ENCODE results near the gene ZBTB44.
"Not testable (repeated sequence)": the region's sequence is repeated elsewhere in the genome, so short reads cannot be mapped to it uniquely, and the experiment has no call there.

ZBTB44 gene

GRCh38 chr11:130204703-130205095, 110.0 kb downstream of the ZBTB44 start:
- Mint-ChIP-seq H3K27me3 (no peaks in the 10 kb centered on the region), H3K27ac (no peak overlapping the region), H3K4me3 (no peak overlapping the region), H3K9me3 (no peaks in the 10 kb centered on the region), H3K4me1 (peaks cover 32% of the 10 kb centered on the region), H3K36me3 (peaks cover 58% of the 10 kb centered on the region)
- ATAC-seq = no peak

DNA sequence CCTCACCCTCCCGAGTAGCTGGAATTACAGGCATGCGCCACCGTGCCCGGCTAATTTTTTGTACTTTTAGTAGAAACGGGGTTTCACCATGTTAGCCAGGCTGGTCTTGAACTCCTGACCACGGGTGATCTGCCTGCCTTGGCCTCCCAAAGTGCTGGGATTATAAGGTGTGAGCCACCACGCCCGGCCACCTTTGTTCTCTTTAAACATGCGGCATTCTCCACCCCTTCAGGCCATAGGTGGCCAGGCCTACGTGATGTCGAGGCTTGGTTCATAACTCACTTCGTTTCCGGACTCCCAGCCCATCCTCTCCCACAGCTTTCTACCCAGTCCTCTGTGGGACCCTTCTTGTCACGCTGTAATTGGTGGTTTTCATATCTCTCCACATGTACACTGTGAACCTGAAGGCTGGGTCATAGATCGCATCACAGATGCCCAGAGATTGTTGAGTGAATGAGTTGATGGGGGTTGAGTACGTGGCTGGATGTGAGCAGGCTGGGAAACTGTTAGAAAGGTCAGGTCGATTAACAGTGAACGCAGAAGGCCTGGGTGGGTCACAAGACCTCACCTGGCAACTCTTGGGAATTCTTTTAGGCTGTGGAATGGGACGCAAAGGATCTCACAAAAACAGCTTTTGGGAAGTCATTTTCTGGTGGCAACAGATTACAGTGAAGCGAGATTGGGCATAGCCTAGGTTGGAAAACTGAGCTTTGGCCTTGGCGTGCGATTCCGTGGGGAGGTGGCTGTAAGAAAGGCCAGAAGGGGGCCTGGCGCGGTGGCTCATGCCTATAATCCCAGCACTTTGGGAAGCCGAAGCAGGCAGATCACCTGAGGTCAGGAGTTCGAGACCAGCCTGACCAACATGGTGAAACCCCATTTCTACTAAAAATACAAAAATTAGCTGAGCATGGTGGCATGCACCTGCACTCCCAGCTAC, 110.7 kb downstream of the ZBTB44 start:
- Mint-ChIP-seq H3K27me3 (no peaks in the 10 kb centered on the region), H3K9me3 (no peaks in the 10 kb centered on the region), H3K27ac (peak overlapping the region; percentile 38), H3K4me3 (no peak overlapping the region), H3K36me3 (peaks cover 55% of the 10 kb centered on the region), H3K4me1 (peaks cover 32% of the 10 kb centered on the region)
- ATAC-seq = no peak

- ATAC-seq = peak; percentile 65
- H3K4me3 Mint-ChIP-seq = no peak overlapping the region
Observed at GRCh38 chr11:130202818-130203689, 111.7 kb downstream of the ZBTB44 start.

GRCh38 chr11:130202009-130202817, 112.5 kb downstream of the ZBTB44 start:
- H3K4me3 Mint-ChIP-seq = no peak overlapping the region
- H3K9me3 Mint-ChIP-seq = no peaks in the 10 kb centered on the region
- ATAC-seq = peak; percentile 82
- peak overlapping the region; percentile 38 for H3K27ac Mint-ChIP-seq
- peaks cover 53% of the 10 kb centered on the region for H3K36me3 Mint-ChIP-seq
- no peaks in the 10 kb centered on the region for H3K27me3 Mint-ChIP-seq
- peaks cover 32% of the 10 kb centered on the region for H3K4me1 Mint-ChIP-seq

More at GRCh38 chr11:130202818-130203689, 111.7 kb downstream of the ZBTB44 start:
- Mint-ChIP-seq H3K4me1 (peaks cover 32% of the 10 kb centered on the region), H3K27me3 (no peaks in the 10 kb centered on the region), H3K36me3 (peaks cover 53% of the 10 kb centered on the region), H3K9me3 (no peaks in the 10 kb centered on the region), H3K27ac (peak overlapping the region; percentile 38)

DNA sequence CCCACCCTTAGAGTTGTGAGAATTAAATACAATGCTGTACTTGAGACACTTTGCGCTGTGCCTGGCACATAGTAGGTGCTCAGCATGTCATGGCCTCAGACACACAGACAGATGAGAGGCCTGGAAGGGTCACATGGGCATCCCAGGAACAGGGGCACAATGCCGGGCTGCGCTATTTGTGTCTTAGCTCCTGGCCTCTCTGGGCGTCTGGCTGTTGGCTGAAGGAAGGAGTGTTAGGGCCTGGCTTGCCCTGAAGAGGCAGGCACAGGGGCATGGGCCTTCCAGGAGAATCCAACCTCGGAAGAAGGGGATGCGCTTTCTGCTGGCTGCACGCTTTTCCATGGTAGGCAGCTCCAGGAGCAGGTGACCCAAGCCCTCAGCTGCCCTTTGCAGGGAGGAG, 113.7 kb downstream of the ZBTB44 start:
- H3K4me1 Mint-ChIP-seq = peaks cover 32% of the 10 kb centered on the region
- no peak for ATAC-seq

GRCh38 chr11:130199792-130200191, 114.9 kb downstream of the ZBTB44 start:
- no peak overlapping the region for H3K27ac Mint-ChIP-seq
- no peaks in the 10 kb centered on the region for H3K9me3 Mint-ChIP-seq
- peaks cover 32% of the 10 kb centered on the region for H3K4me1 Mint-ChIP-seq
- H3K36me3 Mint-ChIP-seq = peaks cover 65% of the 10 kb centered on the region
- ATAC-seq = no peak
- H3K27me3 Mint-ChIP-seq = no peaks in the 10 kb centered on the region
- no peak overlapping the region for H3K4me3 Mint-ChIP-seq

More for the DNA sequence above, 113.7 kb downstream of the ZBTB44 start:
- H3K27ac Mint-ChIP-seq = peak overlapping the region; percentile 38
- H3K9me3 Mint-ChIP-seq = no peaks in the 10 kb centered on the region
- no peak overlapping the region for H3K4me3 Mint-ChIP-seq
- H3K36me3 Mint-ChIP-seq = peaks cover 62% of the 10 kb centered on the region
- H3K27me3 Mint-ChIP-seq = no peaks in the 10 kb centered on the region

GRCh38 chr11:130198964-130199363, 115.8 kb downstream of the ZBTB44 start:
- no peaks in the 10 kb centered on the region for H3K27me3 Mint-ChIP-seq
- no peak for ATAC-seq
- peaks cover 67% of the 10 kb centered on the region for H3K36me3 Mint-ChIP-seq
- H3K4me3 Mint-ChIP-seq = no peak overlapping the region
- H3K4me1 Mint-ChIP-seq = peaks cover 32% of the 10 kb centered on the region
- no peaks in the 10 kb centered on the region for H3K9me3 Mint-ChIP-seq
- H3K27ac Mint-ChIP-seq = no peak overlapping the region

GRCh38 chr11:130198292-130198691, 116.4 kb downstream of the ZBTB44 start:
- Mint-ChIP-seq H3K36me3 (peaks cover 62% of the 10 kb centered on the region), H3K27ac (no peak overlapping the region), H3K4me1 (peaks cover 26% of the 10 kb centered on the region), H3K4me3 (no peak overlapping the region), H3K27me3 (no peaks in the 10 kb centered on the region), H3K9me3 (no peaks in the 10 kb centered on the region)
- no peak for ATAC-seq

DNA sequence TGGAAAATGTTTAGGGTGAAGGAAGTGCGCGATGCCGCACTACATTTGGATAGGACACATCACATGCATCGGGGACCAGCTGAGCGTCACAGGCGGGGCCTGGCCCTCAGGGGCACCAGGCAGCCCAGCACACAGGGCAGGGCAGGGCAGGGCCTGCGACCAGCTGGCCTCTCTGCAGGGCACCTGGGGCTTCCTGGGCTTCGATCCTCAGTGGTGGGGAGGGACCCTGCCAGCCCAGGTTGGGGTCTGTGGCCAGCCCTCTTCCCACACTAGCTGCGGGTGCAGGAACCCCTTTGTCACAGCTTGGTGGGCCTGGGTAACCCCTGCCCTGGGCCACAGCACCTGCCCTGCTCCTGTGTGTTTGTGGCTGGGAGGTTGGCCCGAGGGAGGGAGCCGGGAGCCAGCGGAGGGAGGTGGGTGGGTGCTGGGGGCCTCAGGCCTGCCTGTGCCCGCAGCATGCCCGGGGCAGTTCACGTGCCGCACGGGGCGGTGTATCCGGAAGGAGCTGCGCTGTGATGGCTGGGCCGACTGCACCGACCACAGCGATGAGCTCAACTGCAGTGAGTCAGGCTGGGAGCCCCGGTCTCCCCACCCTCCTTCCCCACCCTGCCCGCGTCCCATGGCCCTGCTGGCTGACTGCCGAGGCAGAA, 117.2 kb downstream of the ZBTB44 start:
- no peak for ATAC-seq
- H3K4me1 Mint-ChIP-seq = peaks cover 19% of the 10 kb centered on the region
- peaks cover 57% of the 10 kb centered on the region for H3K36me3 Mint-ChIP-seq

DNA sequence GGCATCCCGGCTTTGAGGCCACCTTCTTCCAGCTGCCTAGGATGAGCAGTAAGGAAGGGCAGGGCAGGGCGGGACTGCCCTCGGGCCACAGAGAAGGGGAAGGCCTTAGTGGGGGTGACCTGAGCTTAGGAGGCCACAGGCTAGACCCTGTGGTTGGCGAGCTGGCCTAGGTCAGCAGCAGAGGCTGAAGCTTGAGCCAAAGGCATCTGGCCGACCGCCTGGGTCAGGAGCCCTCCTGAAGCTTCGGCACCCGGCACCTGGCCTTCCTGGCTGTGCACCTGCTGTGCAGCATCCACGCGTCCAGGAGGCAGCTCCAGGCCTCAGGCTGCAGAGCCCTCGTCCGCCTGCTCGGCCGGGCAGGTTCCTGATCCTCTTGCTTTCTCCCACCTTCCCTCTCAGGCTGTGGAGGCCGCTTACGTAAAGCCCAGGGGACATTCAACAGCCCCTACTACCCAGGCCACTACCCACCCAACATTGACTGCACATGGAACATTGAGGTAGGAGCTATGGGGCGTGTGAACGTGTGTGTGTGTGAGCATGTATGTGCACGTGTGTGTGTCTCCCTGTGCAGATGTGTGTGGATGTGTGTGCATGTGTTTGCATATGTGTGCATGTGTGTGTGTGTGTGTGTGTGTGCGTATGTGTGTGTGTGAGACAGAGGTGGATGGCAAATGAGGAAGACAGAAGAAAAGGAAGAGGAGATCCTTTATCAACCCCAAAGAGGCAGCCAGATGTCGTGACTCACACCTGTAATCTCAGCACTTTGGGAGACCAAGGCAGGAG, 120.3 kb downstream of the ZBTB44 start:
- Mint-ChIP-seq H3K36me3 (peaks cover 47% of the 10 kb centered on the region), H3K27ac (no peak overlapping the region), H3K4me3 (no peak overlapping the region), H3K4me1 (no peaks in the 10 kb centered on the region), H3K27me3 (no peaks in the 10 kb centered on the region), H3K9me3 (no peaks in the 10 kb centered on the region)
- ATAC-seq = no peak

More for the DNA sequence above, 117.2 kb downstream of the ZBTB44 start:
- no peak overlapping the region for H3K4me3 Mint-ChIP-seq
- no peak overlapping the region for H3K27ac Mint-ChIP-seq
- H3K9me3 Mint-ChIP-seq = no peaks in the 10 kb centered on the region
- no peaks in the 10 kb centered on the region for H3K27me3 Mint-ChIP-seq

DNA sequence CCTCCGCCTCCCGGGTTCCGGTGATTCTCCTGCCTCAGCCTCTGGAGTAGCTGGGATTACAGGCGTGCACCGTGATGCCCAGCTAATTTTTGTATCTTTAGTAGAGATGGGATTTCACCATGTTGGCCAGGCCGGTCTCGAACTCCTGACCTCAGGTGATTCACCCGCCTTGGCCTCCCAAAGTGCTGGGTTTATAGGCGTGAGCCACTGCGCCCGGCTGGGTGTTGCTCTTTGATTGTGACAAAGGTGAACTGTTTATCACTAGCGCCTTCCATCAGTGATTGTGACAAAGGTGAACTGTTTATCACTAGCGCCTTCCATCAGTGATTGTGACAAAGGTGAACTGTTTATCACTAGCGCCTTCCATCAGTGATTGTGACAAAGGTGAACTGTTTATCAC, 121.2 kb downstream of the ZBTB44 start:
- H3K27me3 Mint-ChIP-seq, ATAC-seq, H3K4me3 Mint-ChIP-seq, H3K27ac Mint-ChIP-seq, H3K4me1 Mint-ChIP-seq, H3K9me3 Mint-ChIP-seq: not testable (repeated sequence)
- H3K36me3 Mint-ChIP-seq = peaks cover 47% of the 10 kb centered on the region

DNA sequence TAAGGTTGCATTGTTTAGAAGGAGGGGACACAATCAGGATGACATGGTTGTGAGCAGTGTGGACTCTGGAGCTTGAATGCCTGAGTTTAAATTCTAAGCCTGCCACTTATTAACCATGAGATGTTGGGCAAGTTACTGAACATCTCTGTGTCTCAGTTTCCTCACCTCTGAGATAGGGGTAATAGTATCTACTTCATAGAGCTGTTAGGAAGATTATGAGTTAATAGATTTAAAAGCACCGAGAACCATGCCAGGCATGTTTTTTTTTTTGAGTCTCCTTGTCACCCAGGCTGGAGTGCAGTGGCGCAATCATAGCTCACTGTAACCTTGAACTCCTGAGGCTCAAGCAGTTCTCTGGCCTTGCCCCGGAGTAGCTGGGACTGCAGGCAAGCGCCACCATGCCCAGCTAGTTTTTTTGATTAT, 121.9 kb downstream of the ZBTB44 start:
- Mint-ChIP-seq H3K36me3 (peaks cover 47% of the 10 kb centered on the region), H3K27ac (no peak overlapping the region), H3K4me1 (peaks cover 8% of the 10 kb centered on the region), H3K27me3 (no peaks in the 10 kb centered on the region), H3K4me3 (no peak overlapping the region), H3K9me3 (no peaks in the 10 kb centered on the region)
- ATAC-seq = no peak

DNA sequence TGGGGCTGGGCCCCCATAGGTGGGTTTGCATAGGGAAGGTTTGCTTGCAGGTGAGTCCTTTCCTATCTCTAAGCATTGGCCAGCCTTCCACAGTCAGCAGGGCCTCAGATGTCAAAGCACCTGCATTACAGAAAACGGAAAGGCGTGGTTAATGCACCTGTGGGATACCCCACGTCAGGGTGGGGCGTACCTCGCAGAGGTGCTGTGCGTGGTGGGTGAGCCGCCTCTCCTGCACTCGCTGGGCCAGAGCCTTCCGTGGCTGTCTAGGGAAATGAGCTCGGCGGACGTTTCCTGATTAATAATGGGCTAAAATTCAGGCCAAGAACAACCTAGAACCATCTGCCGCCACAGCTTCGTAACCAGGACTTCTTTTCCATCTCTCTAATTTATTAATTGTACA, 122.8 kb downstream of the ZBTB44 start:
- no peak for ATAC-seq
- H3K27me3 Mint-ChIP-seq = no peaks in the 10 kb centered on the region
- peaks cover 14% of the 10 kb centered on the region for H3K4me1 Mint-ChIP-seq
- peaks cover 47% of the 10 kb centered on the region for H3K36me3 Mint-ChIP-seq
- H3K9me3 Mint-ChIP-seq = no peaks in the 10 kb centered on the region
- no peak overlapping the region for H3K4me3 Mint-ChIP-seq
- H3K27ac Mint-ChIP-seq = no peak overlapping the region
